ENCODE measurements around the gene CSGALNACT2. TPM values are rescaled to one million over a fixed set of nuclear protein-coding genes. Genes with fewer than 3 reads are reported as not detected.

The CSGALNACT2 gene
- total RNA-seq, 1 experiment from 2014 or later: 3.6 TPM

DNA sequence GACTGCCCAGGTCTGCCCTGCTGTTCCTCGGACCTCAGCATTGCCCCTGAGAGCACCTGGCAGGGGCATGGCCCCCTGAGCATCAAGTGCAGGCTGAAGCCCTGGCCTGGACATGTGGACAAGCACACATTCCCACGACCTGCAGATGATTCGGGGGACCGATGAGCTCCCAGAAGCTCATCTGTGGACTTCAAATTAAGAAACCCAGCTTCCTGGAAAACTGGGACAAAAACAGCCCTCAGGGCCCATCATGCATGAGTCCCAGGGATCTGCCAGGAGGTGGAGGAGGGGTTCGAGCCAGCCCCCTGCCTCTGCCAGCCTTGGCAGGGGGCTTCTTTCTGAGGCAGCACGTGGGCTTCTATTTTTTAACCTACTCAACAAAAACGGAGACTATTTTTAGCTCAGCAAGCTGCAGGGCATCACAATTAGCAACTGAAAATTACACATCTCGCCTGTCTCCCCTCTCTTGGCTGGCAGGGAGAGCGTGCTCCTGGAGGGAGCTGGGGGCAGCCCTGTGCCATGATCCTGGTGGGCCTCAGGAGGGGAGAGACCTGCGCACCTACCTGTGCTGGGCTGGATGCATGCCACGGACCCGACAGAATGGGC lies 76.8 kb downstream of the CSGALNACT2 start:
- no TSS peak for BruUV-seq (replicated peaks)
- no peak overlapping the region for H3K4me2 ChIP-seq (ENCODE audit: low read length)
- H2AFZ ChIP-seq (ENCODE audit: low read length): no peak overlapping the region
- CTCF ChIA-PET: no interaction called here
- no peaks in the 10 kb centered on the region for H3F3A ChIP-seq (ENCODE audit: low read length, unreplicated experiment)
- ATAC-seq (no peak), DNase-seq (no peak)
- peaks cover 14% of the 10 kb centered on the region; the same call in 1 of the 2 replicates for H3K27me3 ChIP-seq (ENCODE audit: low read length)
- POLR2A ChIA-PET (ENCODE audit: unreplicated experiment): no interaction called here
- H3K4me1 ChIP-seq (ENCODE audit: insufficient read depth, low read length): no peaks in the 10 kb centered on the region
- no peaks in the 10 kb centered on the region for H3K79me2 ChIP-seq (ENCODE audit: low read length)
- no peaks in the 10 kb centered on the region for H4K20me1 ChIP-seq (ENCODE audit: low read length)
- no peak overlapping the region for H3K9ac ChIP-seq (ENCODE audit: low read length)
- no peaks in the 10 kb centered on the region for H3K9me2 ChIP-seq (replicated peaks; ENCODE audit: low read length)
- TF ChIP-seq EZH2 (IDR thresholded peaks at IDR 0.05; ENCODE audit: low read length, unreplicated experiment): no peak
- TF ChIP-seq, protein P1, sequence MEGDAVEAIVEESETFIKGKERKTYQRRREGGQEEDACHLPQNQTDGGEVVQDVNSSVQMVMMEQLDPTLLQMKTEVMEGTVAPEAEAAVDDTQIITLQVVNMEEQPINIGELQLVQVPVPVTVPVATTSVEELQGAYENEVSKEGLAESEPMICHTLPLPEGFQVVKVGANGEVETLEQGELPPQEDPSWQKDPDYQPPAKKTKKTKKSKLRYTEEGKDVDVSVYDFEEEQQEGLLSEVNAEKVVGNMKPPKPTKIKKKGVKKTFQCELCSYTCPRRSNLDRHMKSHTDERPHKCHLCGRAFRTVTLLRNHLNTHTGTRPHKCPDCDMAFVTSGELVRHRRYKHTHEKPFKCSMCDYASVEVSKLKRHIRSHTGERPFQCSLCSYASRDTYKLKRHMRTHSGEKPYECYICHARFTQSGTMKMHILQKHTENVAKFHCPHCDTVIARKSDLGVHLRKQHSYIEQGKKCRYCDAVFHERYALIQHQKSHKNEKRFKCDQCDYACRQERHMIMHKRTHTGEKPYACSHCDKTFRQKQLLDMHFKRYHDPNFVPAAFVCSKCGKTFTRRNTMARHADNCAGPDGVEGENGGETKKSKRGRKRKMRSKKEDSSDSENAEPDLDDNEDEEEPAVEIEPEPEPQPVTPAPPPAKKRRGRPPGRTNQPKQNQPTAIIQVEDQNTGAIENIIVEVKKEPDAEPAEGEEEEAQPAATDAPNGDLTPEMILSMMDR (conservative IDR thresholded peaks at IDR 0.05; ENCODE audit: low read depth, low read length): no peak
- H3K36me3 ChIP-seq (ENCODE audit: low read depth, low read length): no peaks in the 10 kb centered on the region
- intact Hi-C loops (cut with micrococcal nuclease): no loop called here
- no peaks in the 10 kb centered on the region for H3K9me3 ChIP-seq (ENCODE audit: low read length)
- H3K27ac ChIP-seq (ENCODE audit: low read length): no peak overlapping the region
- no peak overlapping the region for H3K4me3 ChIP-seq (ENCODE audit: low read length)

DNA sequence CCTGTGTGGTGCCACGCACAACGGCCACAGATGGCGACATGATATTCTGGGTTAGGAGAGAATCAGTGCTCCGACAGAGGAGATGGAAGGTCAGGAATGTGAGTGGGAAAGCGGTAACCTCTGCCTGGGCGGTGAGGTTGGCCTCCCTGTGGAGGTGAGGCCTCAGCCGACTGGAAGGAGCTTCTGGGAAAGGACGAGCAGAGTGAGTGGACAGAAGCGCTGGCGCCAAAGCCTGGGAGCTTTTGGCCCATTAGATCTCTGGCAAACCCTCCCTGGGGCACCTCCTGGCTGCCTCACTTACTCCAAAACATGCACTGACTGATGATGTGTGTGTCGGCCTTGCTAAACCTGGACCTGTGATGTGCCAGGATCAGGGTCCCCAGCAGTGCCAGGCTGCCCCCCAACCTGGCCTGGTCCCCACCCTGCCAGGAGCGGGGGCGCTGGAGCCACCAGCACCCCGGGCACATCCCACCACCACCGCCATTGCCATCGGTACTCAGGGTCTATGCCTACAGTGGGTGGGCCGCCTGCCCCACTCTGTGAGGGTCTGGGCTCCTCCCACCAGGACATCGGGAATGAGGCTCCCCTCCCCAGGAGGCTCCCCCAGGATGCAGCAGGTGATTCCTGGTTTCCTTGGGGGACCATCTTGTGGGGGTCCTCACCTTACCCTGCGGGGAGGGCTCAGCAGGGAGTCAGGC lies 77.7 kb downstream of the CSGALNACT2 start:
- ATAC-seq: no peak
- Histone ChIP-seq H3K9ac (ENCODE audit: low read length) (no peak overlapping the region), H3K4me3 (ENCODE audit: low read length) (no peak overlapping the region), H3K79me2 (ENCODE audit: low read length) (no peaks in the 10 kb centered on the region), H3K36me3 (ENCODE audit: low read depth, low read length) (no peaks in the 10 kb centered on the region), H3K27me3 (ENCODE audit: low read length) (peaks cover 14% of the 10 kb centered on the region; the same call in 1 of the 2 replicates), H3K4me2 (ENCODE audit: low read length) (no peak overlapping the region), H4K20me1 (ENCODE audit: low read length) (no peaks in the 10 kb centered on the region), H3K27ac (ENCODE audit: low read length) (no peak overlapping the region), H3K4me1 (ENCODE audit: insufficient read depth, low read length) (no peaks in the 10 kb centered on the region), H3K9me3 (ENCODE audit: low read length) (no peaks in the 10 kb centered on the region), H3F3A (ENCODE audit: low read length, unreplicated experiment) (no peaks in the 10 kb centered on the region), H2AFZ (ENCODE audit: low read length) (no peak overlapping the region), H3K9me2 (replicated peaks; ENCODE audit: low read length) (no peaks in the 10 kb centered on the region)
- intact Hi-C loops (cut with micrococcal nuclease): no loop called here
- no TSS peak for BruUV-seq (replicated peaks)
- ChIA-PET CTCF (no interaction called here), POLR2A (ENCODE audit: unreplicated experiment) (no interaction called here)
- TF ChIP-seq EZH2phosphoT487 (IDR thresholded peaks at IDR 0.05; ENCODE audit: borderline replicate concordance, low read length): no peak
- TF ChIP-seq EZH2 (IDR thresholded peaks at IDR 0.05; ENCODE audit: low read length, unreplicated experiment): no peak
- TF ChIP-seq, protein P1 (conservative IDR thresholded peaks at IDR 0.05; ENCODE audit: low read depth, low read length): no peak
- no peak for DNase-seq

DNA sequence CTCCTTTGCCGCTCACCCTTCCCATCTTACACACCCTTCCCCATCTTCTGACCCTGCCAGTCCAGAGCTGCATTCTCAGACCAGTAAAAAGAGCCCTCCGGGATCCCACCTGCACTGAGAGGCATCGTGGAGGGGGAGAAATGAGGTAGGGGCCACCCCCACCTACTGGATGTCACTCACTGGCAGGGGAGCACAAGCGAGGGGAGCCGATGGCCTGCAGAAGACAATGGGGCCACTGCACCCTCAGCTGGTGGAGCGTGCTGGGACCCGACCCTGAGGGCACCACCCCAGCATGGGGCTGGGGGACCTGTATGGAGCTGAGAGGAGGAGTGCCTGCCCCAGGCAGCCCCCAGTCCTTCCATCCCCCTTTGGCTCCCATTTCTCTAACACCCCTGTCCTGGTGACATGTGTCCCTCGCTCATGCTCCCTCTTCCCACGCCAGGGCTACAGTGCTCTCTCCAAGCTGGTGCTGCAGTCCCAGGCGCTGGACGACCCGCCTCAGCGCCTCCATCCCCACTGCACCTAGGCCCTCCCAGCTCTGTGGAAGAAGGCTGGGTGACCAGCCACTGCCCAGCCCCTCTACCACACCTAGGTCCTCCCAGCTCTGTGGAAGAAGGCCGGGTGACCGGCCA lies 78.8 kb downstream of the CSGALNACT2 start:
- no peaks in the 10 kb centered on the region for H3F3A ChIP-seq (ENCODE audit: low read length, unreplicated experiment)
- CTCF ChIA-PET: no interaction called here
- TF ChIP-seq EZH2 (IDR thresholded peaks at IDR 0.05; ENCODE audit: low read length, unreplicated experiment): no peak
- TF ChIP-seq, protein P1 (conservative IDR thresholded peaks at IDR 0.05; ENCODE audit: low read depth, low read length): no peak
- TF ChIP-seq EZH2phosphoT487 (IDR thresholded peaks at IDR 0.05; ENCODE audit: borderline replicate concordance, low read length): no peak
- H3K4me3 ChIP-seq (ENCODE audit: low read length): no peak overlapping the region
- no peaks in the 10 kb centered on the region for H3K79me2 ChIP-seq (ENCODE audit: low read length)
- no peak for DNase-seq
- H3K4me1 ChIP-seq (ENCODE audit: insufficient read depth, low read length): no peaks in the 10 kb centered on the region
- no peak for ATAC-seq
- H3K9ac ChIP-seq (ENCODE audit: low read length): no peak overlapping the region
- H2AFZ ChIP-seq (ENCODE audit: low read length): no peak overlapping the region
- H3K4me2 ChIP-seq (ENCODE audit: low read length): no peak overlapping the region
- H3K27ac ChIP-seq (ENCODE audit: low read length): no peak overlapping the region
- no peaks in the 10 kb centered on the region for H4K20me1 ChIP-seq (ENCODE audit: low read length)
- H3K9me3 ChIP-seq (ENCODE audit: low read length): no peaks in the 10 kb centered on the region
- H3K36me3 ChIP-seq (ENCODE audit: low read depth, low read length): no peaks in the 10 kb centered on the region
- peaks cover 14% of the 10 kb centered on the region; the same call in 1 of the 2 replicates for H3K27me3 ChIP-seq (ENCODE audit: low read length)
- POLR2A ChIA-PET (ENCODE audit: unreplicated experiment): no interaction called here
- intact Hi-C loops (cut with micrococcal nuclease): no loop called here
- no peaks in the 10 kb centered on the region for H3K9me2 ChIP-seq (replicated peaks; ENCODE audit: low read length)
- no TSS peak for BruUV-seq (replicated peaks)
